Stomach (tissue), 9 donors: ENCODE data around the gene PRDM12. TPM values are rescaled to one million over a fixed set of nuclear protein-coding genes. Genes with fewer than 3 reads are reported as not detected.
A peak's percentile ranks its signal among the peaks of the same experiment; 100 is the strongest.

Source experiments
- DNase-seq, 2 donors: peaks; one replicate each; pipeline versions ENCODE4 v3.0.0 to v3.0.0-alpha.2; 2013 to 2019
- H3K27ac ChIP-seq, 5 donors: fragments of 200-600 bp in 4 of 5; sonication (generic) in 4 of 5; one replicate each; pipeline ENCODE4 v1.5.1; 2013 to 2019; ENCODE audit warnings: mild to moderate bottlenecking in 1 of 5, moderate library complexity in 1 of 5
- H3K27me3 ChIP-seq, 3 donors: fragments of 200-600 bp; sonication (generic); one replicate each; pipeline ENCODE4 v1.5.1; 2017 to 2019; ENCODE audit warnings: mixed run types in 1 of 3
- H3K36me3 ChIP-seq, 4 donors: fragments of 200-600 bp; sonication (generic); 1 replicate in 3 of 4; 2 replicates in 1 of 4; pipeline ENCODE4 v1.5.1; 2016 to 2019
- H3K4me1 ChIP-seq, 4 donors: fragments of 200-600 bp; sonication (generic); one replicate each; pipeline ENCODE4 v1.5.1; 2016 to 2019
- H3K4me3 ChIP-seq, 4 donors: fragments of 200-600 bp; sonication (generic) in 3 of 4; one replicate each; pipeline ENCODE4 v1.5.1; 2016 to 2019; ENCODE audit warnings: mild to moderate bottlenecking in 1 of 4
- H3K9me3 ChIP-seq, 4 donors: fragments of 200-600 bp; sonication (generic); one replicate each; pipeline ENCODE4 v1.5.1; 2016 to 2019
- CTCF ChIP-seq, 7 experiments: fragments of 450-650 bp in 4 of 7; fragments of 200-600 bp in 3 of 7; sonication (generic) in 3 of 7; IDR thresholded peaks; one replicate each; pipeline ENCODE4 v1.5.1; 2016 to 2019; ENCODE audit warnings: antibody characterized with exemption in 7 of 7, control low read depth in 2 of 7, mild to moderate bottlenecking in 1 of 7
- EP300 ChIP-seq: sonication (generic); formaldehyde crosslinking; IDR thresholded peaks from one replicate; pipeline ENCODE4 v1.6.1; 2017; ENCODE audit warnings: antibody characterized with exemption
- POLR2A ChIP-seq, 4 donors: fragments of 450-650 bp; IDR thresholded peaks; one replicate each; pipeline ENCODE4 v1.6.1; 2016; ENCODE audit warnings: antibody characterized with exemption in 4 of 4, control low read depth in 2 of 4, mild to moderate bottlenecking in 1 of 4, moderate library complexity in 1 of 4
- POLR2AphosphoS5 ChIP-seq, 3 donors: sonication (generic); formaldehyde crosslinking; IDR thresholded peaks; one replicate each; pipeline ENCODE4 v1.6.1; 2016; ENCODE audit warnings: antibody characterized with exemption in 3 of 3
- WGBS, 5 donors: extraction: QIAGEN DNeasy Blood & Tissue Kit in 3 of 5; methylation state at CpG; one replicate each; pipeline versions ENCODE4 v1.1.5 to v1.1.7; 2013 to 2018; 5-methylcytosine and 5-hydroxymethylcytosine counted together
- intact Hi-C: fragments of 100-400 bp; cut with DNase I; formaldehyde crosslinking; loops from one replicate; pipeline ENCODE4 v1.15.1; 2023; ENCODE audit warnings: low total_unique reads
- polyA plus RNA-seq, 3 donors: library from polyadenylated mRNA; stranded (reverse); fragments of 200-250 nt; gene quantifications; one replicate each; pipeline ENCODE4 v1.2.3, GENCODE V29; 2013
- total RNA-seq, 5 donors: library from RNA; depleted of rRNA; stranded (reverse); fragments of >200 nt; gene quantifications; one replicate each; pipeline versions ENCODE4 v1.1.0 to v1.2.3, GENCODE V29; 2014 to 2016
- donor health status: healthy with polysubstance abuse.
- donor health status: Bipolar disorder and iron deficiency.
- donor health status: healthy.

PRDM12 gene
- total and polyA plus RNA-seq, 8 donors = 0.08 TPM; not detected in 7

GRCh38 chr9:130698514-130698913, 34.1 kb downstream of the PRDM12 start:
- H3K4me3 ChIP-seq = no peak overlapping the region
- DNase-seq = no peak
- peaks cover 49 to 83% (median 80%) of the 10 kb centered on the region in 4 donors for H3K36me3 ChIP-seq
- H3K27me3 ChIP-seq = no peaks in the 10 kb centered on the region
- TF ChIP-seq POLR2A (IDR thresholded peaks at IDR 0.05) (no peak), CTCF (IDR thresholded peaks at IDR 0.05) (no peak), EP300 (no peak), POLR2AphosphoS5 (IDR thresholded peaks at IDR 0.05) (no peak)
- H3K9me3 ChIP-seq = no peaks in the 10 kb centered on the region
- 29 to 47% (median 39%) methylated on average over 3 of the region's 3 CpGs for WGBS, 5 donors
- intact Hi-C loops = no loop called here
- no peak overlapping the region for H3K27ac ChIP-seq
- peaks cover 11 to 48% (median 31%) of the 10 kb centered on the region in 4 donors for H3K4me1 ChIP-seq

- DNase-seq = no peak
- intact Hi-C loops = no loop called here
- H3K27ac ChIP-seq = no peak overlapping the region
- TF ChIP-seq POLR2A (IDR thresholded peaks at IDR 0.05) = no peak
- TF ChIP-seq EP300 = no peak
- no peak for TF ChIP-seq CTCF (IDR thresholded peaks at IDR 0.05)
- TF ChIP-seq POLR2AphosphoS5 (IDR thresholded peaks at IDR 0.05) = no peak
- no peaks in the 10 kb centered on the region for H3K9me3 ChIP-seq
- peaks cover 11 to 44% (median 28%) of the 10 kb centered on the region in 4 donors for H3K4me1 ChIP-seq
- no peaks in the 10 kb centered on the region for H3K27me3 ChIP-seq
- WGBS, 5 donors = 74 to 94% (median 85%) methylated on average over 2 of the region's 2 CpGs
- peaks cover 55 to 88% (median 85%) of the 10 kb centered on the region in 4 donors for H3K36me3 ChIP-seq
- no peak overlapping the region for H3K4me3 ChIP-seq
Observed at GRCh38 chr9:130699047-130699446, 34.7 kb downstream of the PRDM12 start.

GRCh38 chr9:130701059-130702022, 36.9 kb downstream of the PRDM12 start:
- H3K4me1 ChIP-seq = peaks cover 0 to 24% (median 11%) of the 10 kb centered on the region in 4 donors
- H3K36me3 ChIP-seq = peaks cover 59 to 100% (median 96%) of the 10 kb centered on the region in 4 donors

More at GRCh38 chr9:130701059-130702022, 36.9 kb downstream of the PRDM12 start:
- 45 to 59% (median 57%) methylated on average over 13 of the region's 13 CpGs for WGBS, 5 donors
- H3K27me3 ChIP-seq = no peaks in the 10 kb centered on the region
- no peak for TF ChIP-seq POLR2A (IDR thresholded peaks at IDR 0.05)
- TF ChIP-seq POLR2AphosphoS5 (IDR thresholded peaks at IDR 0.05) = peak in 1 of 3 donors; percentile 42
- no peak for TF ChIP-seq EP300
- peak in 5 of 7 experiments; percentile 74 to 90 (median 84) for TF ChIP-seq CTCF (IDR thresholded peaks at IDR 0.05)
- peak; percentile 82 to 90 for DNase-seq
- H3K27ac ChIP-seq = peak overlapping the region in 1 of 5 donors; percentile 1
- intact Hi-C loops = loop anchor here (10.0 kb wide), 1 partner anchor 343 kb away; no protein-coding TSS in a partner anchor
- no peaks in the 10 kb centered on the region for H3K9me3 ChIP-seq
- H3K4me3 ChIP-seq = no peak overlapping the region
